Smooth muscle cell (in vitro differentiated cells): ENCODE data around the gene PRPF19. TPM values are rescaled to one million over a fixed set of nuclear protein-coding genes. Genes with fewer than 3 reads are reported as not detected.

Experiments used
- DNase-seq: peaks from one replicate; lab custom pipeline; 2025; ENCODE audit not compliant: unreplicated experiment; lab: John Stamatoyannopoulos, UW
- H2AFZ ChIP-seq: fragments of 200-600 bp; sonication (generic); 2 replicates; pipeline ENCODE4 v1.6.0; 2016; ENCODE audit warnings: antibody characterized with exemption, low read depth, mild to moderate bottlenecking
- H3F3A ChIP-seq: fragments of 200-600 bp; sonication (generic); 2 replicates; pipeline ENCODE4 v1.6.0; 2017; ENCODE audit warnings: antibody characterized with exemption, low read depth
- H3K27ac ChIP-seq: fragments of 200-600 bp; sonication (generic); 2 replicates; pipeline ENCODE4 v1.5.1; 2016; ENCODE audit warnings: low read depth, mild to moderate bottlenecking
- H3K27me3 ChIP-seq: fragments of 200-600 bp; sonication (generic); 2 replicates; pipeline ENCODE4 v1.6.1; 2016; ENCODE audit warnings: low read depth, mild to moderate bottlenecking
- H3K36me3 ChIP-seq: fragments of 200-600 bp; sonication (generic); 2 replicates; pipeline ENCODE4 v1.5.1; 2016; ENCODE audit warnings: low read depth
- H3K4me1 ChIP-seq: fragments of 200-600 bp; sonication (generic); 2 replicates; pipeline ENCODE4 v1.5.1; 2016; ENCODE audit warnings: low read depth
- H3K4me2 ChIP-seq: fragments of 200-600 bp; sonication (generic); 2 replicates; pipeline ENCODE4 v1.6.0; 2016; ENCODE audit warnings: mild to moderate bottlenecking
- H3K4me3 ChIP-seq: fragments of 200-600 bp; sonication (generic); 2 replicates; pipeline ENCODE4 v1.5.1; 2016; ENCODE audit warnings: mild to moderate bottlenecking
- H3K79me2 ChIP-seq: fragments of 200-600 bp; sonication (generic); 2 replicates; pipeline ENCODE4 v1.6.0; 2016; ENCODE audit warnings: low read depth, mild to moderate bottlenecking
- H3K9ac ChIP-seq: fragments of 200-600 bp; sonication (generic); 2 replicates; pipeline ENCODE4 v1.6.0; 2016; ENCODE audit warnings: low read depth
- H3K9me3 ChIP-seq: fragments of 200-600 bp; sonication (generic); replicated peaks from 2 replicates; pipeline ENCODE4 v1.5.1; 2016; ENCODE audit warnings: low read depth
- H4K20me1 ChIP-seq: fragments of 200-600 bp; sonication (generic); 2 replicates; pipeline ENCODE4 v1.6.0; 2016; ENCODE audit warnings: low read depth
- CTCF ChIP-seq: fragments of 200-600 bp; sonication (generic); IDR thresholded peaks from 2 replicates; pipeline ENCODE4 v1.5.1; 2017; ENCODE audit warnings: borderline replicate concordance, mild to moderate bottlenecking, antibody characterized with exemption; ENCODE audit not compliant: insufficient read depth, poor library complexity, severe bottlenecking
- WGBS: methylation state at CpG from one replicate; pipeline ENCODE4 v1.1.7; 2016; ENCODE audit warnings: low lambda C conversion rate; 5-methylcytosine and 5-hydroxymethylcytosine counted together
- polyA plus RNA-seq: library from polyadenylated mRNA; unstranded; fragments of >200 nt; fragmentation: Nextera tagmentation; extraction: Ambion mirVana; gene quantifications from 2 replicates; pipeline ENCODE4 v1.2.1, GENCODE V29; 2016
- total RNA-seq: library from RNA; depleted of rRNA; stranded (reverse); fragments of >200 nt; gene quantifications from 2 replicates; pipeline ENCODE4 v1.2.3, GENCODE V29; 2014

Gene PRPF19
- total and polyA plus RNA-seq, 2 experiments from 2014 or later = 10.2 to 33.0 TPM

- WGBS = 59% methylated on average over 6 of the region's 6 CpGs
- Histone ChIP-seq H3K4me2 (peak overlapping the region; percentile 94), H3K27ac (no peak overlapping the region), H4K20me1 (peaks cover 11% of the 10 kb centered on the region), H3K9me3 (no peaks in the 10 kb centered on the region), H3K79me2 (peaks cover 6% of the 10 kb centered on the region), H2AFZ (no peak overlapping the region), H3F3A (no peaks in the 10 kb centered on the region), H3K9ac (no peak overlapping the region), H3K27me3 (no peaks in the 10 kb centered on the region), H3K4me1 (peaks cover 13% of the 10 kb centered on the region), H3K36me3 (peaks cover 3% of the 10 kb centered on the region), H3K4me3 (no peak overlapping the region)
- DNase-seq = no peak
- no peak for TF ChIP-seq CTCF
Measured at GRCh38 chr11:60923800-60924109, 17.4 kb upstream of the PRPF19 start.

- TF ChIP-seq CTCF = no peak
- Histone ChIP-seq H2AFZ (no peak overlapping the region), H3K9ac (no peak overlapping the region), H3K27me3 (no peaks in the 10 kb centered on the region), H3K9me3 (no peaks in the 10 kb centered on the region), H3K4me3 (no peak overlapping the region), H3K4me2 (no peak overlapping the region), H4K20me1 (peaks cover 16% of the 10 kb centered on the region), H3K36me3 (peaks cover 3% of the 10 kb centered on the region), H3K27ac (no peak overlapping the region), H3K4me1 (peaks cover 13% of the 10 kb centered on the region), H3K79me2 (peaks cover 11% of the 10 kb centered on the region), H3F3A (no peaks in the 10 kb centered on the region)
- DNase-seq = no peak
- 83% methylated on average over 5 of the region's 5 CpGs for WGBS
Measured at GRCh38 chr11:60923326-60923725, 16.9 kb upstream of the PRPF19 start.

GRCh38 chr11:60922906-60923305, 16.5 kb upstream of the PRPF19 start:
- Histone ChIP-seq H3K4me1 (peaks cover 13% of the 10 kb centered on the region), H3F3A (no peaks in the 10 kb centered on the region), H3K36me3 (peaks cover 1% of the 10 kb centered on the region), H3K79me2 (peaks cover 15% of the 10 kb centered on the region), H3K9ac (no peak overlapping the region), H3K4me2 (no peak overlapping the region), H4K20me1 (peaks cover 19% of the 10 kb centered on the region), H2AFZ (no peak overlapping the region), H3K27ac (no peak overlapping the region), H3K27me3 (no peaks in the 10 kb centered on the region), H3K9me3 (no peaks in the 10 kb centered on the region), H3K4me3 (no peak overlapping the region)
- 95% methylated on average over 6 of the region's 6 CpGs for WGBS
- no peak for DNase-seq
- no peak for TF ChIP-seq CTCF

- DNase-seq = no peak
- Histone ChIP-seq H3K4me1 (peaks cover 13% of the 10 kb centered on the region), H2AFZ (no peak overlapping the region), H4K20me1 (peaks cover 23% of the 10 kb centered on the region), H3K9me3 (no peaks in the 10 kb centered on the region), H3K27ac (no peak overlapping the region), H3K4me3 (no peak overlapping the region), H3K36me3 (no peaks in the 10 kb centered on the region), H3K4me2 (no peak overlapping the region), H3K9ac (no peak overlapping the region), H3K27me3 (no peaks in the 10 kb centered on the region), H3K79me2 (peaks cover 23% of the 10 kb centered on the region), H3F3A (no peaks in the 10 kb centered on the region)
- TF ChIP-seq CTCF = no peak
- 92% methylated on average over 23 of the region's 23 CpGs for WGBS
Measured at GRCh38 chr11:60921777-60922335, 15.5 kb upstream of the PRPF19 start.
